Measurements from ENCODE around the gene MPV17. TPM values are rescaled to one million over a fixed set of nuclear protein-coding genes. Genes with fewer than 3 reads are reported as not detected.
A peak's percentile ranks its signal among the peaks of the same experiment; 100 is the strongest.
"Not testable (repeated sequence)": the region's sequence is repeated elsewhere in the genome, so short reads cannot be mapped to it uniquely, and the experiment has no call there.

The MPV17 gene
- total RNA-seq, 1 experiment from 2014 or later, result 50.6 TPM

GRCh38 chr2:27323596-27324285 is 844 bp upstream of the MPV17 start:
- CTCF ChIA-PET, result interaction anchor here (0.6 to 1.4 kb wide), 4 partner anchors 21 to 48 kb away, joined by 3 to 4 read pairs (median 3); no protein-coding TSS in a partner anchor
- no peak for TF ChIP-seq CTCF (IDR thresholded peaks at IDR 0.05; ENCODE audit: insufficient read depth in 1 of 2, low read depth in 1 of 2, low read length in 1 of 2, severe bottlenecking in 1 of 2, unreplicated experiment in 1 of 2)
- Mint-ChIP-seq H3K9me3 (ENCODE audit: unreplicated experiment) (no peaks in the 10 kb centered on the region), H3K27me3 (ENCODE audit: insufficient read depth, unreplicated experiment) (no peaks in the 10 kb centered on the region), H3K36me3 (ENCODE audit: insufficient read depth, unreplicated experiment) (peaks cover 56% of the 10 kb centered on the region), H3K4me3 (ENCODE audit: unreplicated experiment) (peak overlapping the region; percentile 94), H3K4me1 (ENCODE audit: low read depth, unreplicated experiment) (peaks cover 24% of the 10 kb centered on the region), H3K27ac (ENCODE audit: unreplicated experiment) (peak overlapping the region; percentile 99)
- peak overlapping the region; percentile 62 for H3K4me3 ChIP-seq (ENCODE audit: low read depth, low read length)
- intact Hi-C loops (cut with micrococcal nuclease; ENCODE audit: unreplicated experiment), result no loop called here
- no TSS peak for BruUV-seq (replicated peaks)
- POLR2A ChIA-PET, result interaction anchor here (0.6 kb wide), 1 partner anchor 33 kb away, joined by 3 read pairs; the partner anchor contains the start of gene GTF3C2
- peaks cover 2% of the 10 kb centered on the region; the same call in 1 of the 2 replicates for H3K36me3 ChIP-seq (ENCODE audit: control insufficient read depth, insufficient read depth, low read length)
- no peak for DNase-seq
- H3K9me3 ChIP-seq, result no peaks in the 10 kb centered on the region
- peaks cover 19% of the 10 kb centered on the region for H3K4me1 ChIP-seq
- H3K27me3 ChIP-seq (replicated peaks; ENCODE audit: control insufficient read depth, insufficient read depth, low read length), result no peaks in the 10 kb centered on the region

GRCh38 chr2:27322301-27322765 is 564 bp downstream of the MPV17 start:
- peak overlapping the region; percentile 99 for H3K27ac Mint-ChIP-seq (ENCODE audit: unreplicated experiment)
- ChIA-PET CTCF (interaction anchor here (1.0 to 1.3 kb wide), 2 partner anchors 34 to 49 kb away, joined by 3 to 6 read pairs; partner anchors contain the start of gene GTF3C2), POLR2A (interaction anchor here (0.5 to 0.6 kb wide), 2 partner anchors 28 to 47 kb away, joined by 4 read pairs; partner anchors contain the start of gene EIF2B4)
- peak overlapping the region; percentile 94 for H3K4me3 Mint-ChIP-seq (ENCODE audit: unreplicated experiment)
- BruUV-seq (replicated peaks), result TSS peak; percentile 84
- H3K9me3 Mint-ChIP-seq (ENCODE audit: unreplicated experiment), result no peaks in the 10 kb centered on the region
- intact Hi-C loops (cut with micrococcal nuclease; ENCODE audit: unreplicated experiment), result no loop called here
- Histone ChIP-seq H3K27me3 (replicated peaks; ENCODE audit: control insufficient read depth, insufficient read depth, low read length) (no peaks in the 10 kb centered on the region), H3K9me3 (no peaks in the 10 kb centered on the region), H3K4me1 (peaks cover 19% of the 10 kb centered on the region), H3K36me3 (ENCODE audit: control insufficient read depth, insufficient read depth, low read length) (no peaks in the 10 kb centered on the region), H3K4me3 (ENCODE audit: low read depth, low read length) (peak overlapping the region; percentile 62)
- no peaks in the 10 kb centered on the region for H3K27me3 Mint-ChIP-seq (ENCODE audit: insufficient read depth, unreplicated experiment)
- TF ChIP-seq CTCF (IDR thresholded peaks at IDR 0.05; ENCODE audit: insufficient read depth in 1 of 2, low read depth in 1 of 2, low read length in 1 of 2, severe bottlenecking in 1 of 2, unreplicated experiment in 1 of 2), result no peak
- H3K36me3 Mint-ChIP-seq (ENCODE audit: insufficient read depth, unreplicated experiment), result peaks cover 44% of the 10 kb centered on the region
- peaks cover 24% of the 10 kb centered on the region for H3K4me1 Mint-ChIP-seq (ENCODE audit: low read depth, unreplicated experiment)
- peak in 1 of 2 experiments; percentile 20 for DNase-seq

- peak; percentile 91 to 95 for DNase-seq
- Histone ChIP-seq H3K9me3 (no peaks in the 10 kb centered on the region), H3K4me1 (peaks cover 19% of the 10 kb centered on the region), H3K27me3 (replicated peaks; ENCODE audit: control insufficient read depth, insufficient read depth, low read length) (no peaks in the 10 kb centered on the region), H3K4me3 (ENCODE audit: low read depth, low read length) (peak overlapping the region; percentile 6; the same call in 1 of the 2 replicates), H3K36me3 (ENCODE audit: control insufficient read depth, insufficient read depth, low read length) (no peaks in the 10 kb centered on the region)
- Mint-ChIP-seq H3K36me3 (ENCODE audit: insufficient read depth, unreplicated experiment) (peaks cover 31% of the 10 kb centered on the region), H3K9me3 (ENCODE audit: unreplicated experiment) (no peaks in the 10 kb centered on the region), H3K4me3 (ENCODE audit: unreplicated experiment) (peak overlapping the region; percentile 94), H3K4me1 (ENCODE audit: low read depth, unreplicated experiment) (peaks cover 24% of the 10 kb centered on the region), H3K27me3 (ENCODE audit: insufficient read depth, unreplicated experiment) (no peaks in the 10 kb centered on the region), H3K27ac (ENCODE audit: unreplicated experiment) (peak overlapping the region; percentile 99)
- ChIA-PET POLR2A (interaction anchor here (0.6 kb wide), 1 partner anchor 33 kb away, joined by 3 read pairs; no protein-coding TSS in a partner anchor), CTCF (interaction anchor here (0.5 to 1.0 kb wide), 8 partner anchors 9 to 188 kb away, joined by 3 to 9 read pairs (median 3); partner anchors contain the start of genes ATRAID, EIF2B4, SLC5A6 and SNX17)
- peak; percentile 74 for TF ChIP-seq CTCF (IDR thresholded peaks at IDR 0.05; ENCODE audit: insufficient read depth in 1 of 2, low read depth in 1 of 2, low read length in 1 of 2, severe bottlenecking in 1 of 2, unreplicated experiment in 1 of 2)
- no TSS peak for BruUV-seq (replicated peaks)
- intact Hi-C loops (cut with micrococcal nuclease; ENCODE audit: unreplicated experiment), result loop anchor here (1.0 kb wide), 2 partner anchors 35 to 49 kb away; partner anchors contain the start of genes EIF2B4, GTF3C2 and SNX17
Observed at GRCh38 chr2:27320958-27321543, 1.8 kb downstream of the MPV17 start.

- Mint-ChIP-seq H3K4me1 (ENCODE audit: low read depth, unreplicated experiment) (peaks cover 24% of the 10 kb centered on the region), H3K36me3 (ENCODE audit: insufficient read depth, unreplicated experiment) (peaks cover 27% of the 10 kb centered on the region)
- H3K27me3 Mint-ChIP-seq (ENCODE audit: insufficient read depth, unreplicated experiment); H3K4me3 ChIP-seq (ENCODE audit: low read depth, low read length); H3K27ac Mint-ChIP-seq (ENCODE audit: unreplicated experiment); H3K4me3 Mint-ChIP-seq (ENCODE audit: unreplicated experiment); POLR2A ChIA-PET; H3K27me3 ChIP-seq (replicated peaks; ENCODE audit: control insufficient read depth, insufficient read depth, low read length); DNase-seq; H3K9me3 ChIP-seq; intact Hi-C loops (cut with micrococcal nuclease; ENCODE audit: unreplicated experiment); BruUV-seq (replicated peaks); H3K9me3 Mint-ChIP-seq (ENCODE audit: unreplicated experiment); H3K36me3 ChIP-seq (ENCODE audit: control insufficient read depth, insufficient read depth, low read length): not testable (repeated sequence)
- H3K4me1 ChIP-seq, result peaks cover 19% of the 10 kb centered on the region
- CTCF ChIA-PET, result interaction anchor here (0.7 kb wide), 1 partner anchor 50 kb away, joined by 3 read pairs; no protein-coding TSS in a partner anchor
Observed at GRCh38 chr2:27319839-27320238, 3.1 kb downstream of the MPV17 start.
